GM19043 (cell line): ENCODE data around the gene RNF25.

ENCODE experiments used
- ATAC-seq: cut with Tn5 transposase; IDR thresholded peaks from one replicate; pipeline ENCODE4 v1.9.1; 2021; ENCODE audit warnings: low read depth; ENCODE audit not compliant: unreplicated experiment

RNF25 gene

GRCh38 chr2:218627939-218628338 is 43.9 kb downstream of the RNF25 start:
- no peak for ATAC-seq

DNA sequence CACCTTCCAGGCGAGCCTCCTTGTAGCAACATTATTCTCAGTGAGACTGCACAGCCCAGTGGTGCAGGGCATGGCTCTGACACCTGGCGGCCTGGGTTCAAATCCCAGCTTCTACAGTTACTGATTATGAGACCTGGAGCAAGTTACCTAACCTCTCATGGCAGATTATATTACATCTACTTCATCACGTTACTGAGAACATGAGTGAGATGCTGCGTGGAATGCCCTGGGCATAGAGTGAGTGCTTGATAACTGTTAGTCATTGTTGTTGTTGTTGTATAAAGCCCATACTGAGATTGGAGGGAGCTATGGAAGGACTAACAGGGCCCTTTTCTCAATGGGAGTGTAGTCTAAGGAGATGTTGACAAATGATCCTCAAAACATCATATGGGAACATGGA is 45.4 kb downstream of the RNF25 start:
- ATAC-seq, result no peak

- no peak for ATAC-seq
These were observed 48.5 kb downstream of the RNF25 start for GRCh38 chr2:218623366-218623705.

DNA sequence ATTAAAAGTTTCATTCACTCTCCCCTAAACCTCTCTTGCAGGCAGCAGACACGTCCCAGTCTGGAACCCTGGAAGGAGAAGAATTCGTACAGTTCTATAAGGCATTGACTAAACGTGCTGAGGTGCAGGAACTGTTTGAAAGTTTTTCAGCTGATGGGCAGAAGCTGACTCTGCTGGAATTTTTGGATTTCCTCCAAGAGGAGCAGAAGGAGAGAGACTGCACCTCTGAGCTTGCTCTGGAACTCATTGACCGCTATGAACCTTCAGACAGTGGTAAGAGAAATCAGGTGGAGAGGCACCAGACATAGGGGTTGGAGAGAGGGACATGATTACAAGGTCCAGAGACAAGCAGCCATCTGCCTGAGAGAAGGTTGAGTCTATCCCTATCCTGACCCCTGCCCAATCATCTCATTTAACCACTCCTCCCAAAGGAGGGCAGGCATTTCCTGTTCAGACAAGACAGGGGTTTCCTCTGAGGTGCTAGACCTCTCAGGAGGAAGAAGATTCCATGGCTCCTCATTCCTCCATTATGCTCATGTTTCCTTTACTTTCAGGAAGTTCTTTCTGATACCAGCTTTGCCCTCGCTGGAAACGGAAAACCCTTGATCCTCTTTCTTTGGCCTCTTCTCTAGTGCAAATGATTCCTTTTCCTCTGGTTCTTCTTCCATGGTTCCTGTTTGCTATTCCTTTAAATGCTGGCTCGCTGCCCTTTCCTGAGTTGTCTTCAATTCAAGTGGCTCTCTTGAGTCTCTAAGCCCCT is 49.0 kb downstream of the RNF25 start:
- ATAC-seq, result no peak

- ATAC-seq, result no peak
These were observed 50.8 kb downstream of the RNF25 start for GRCh38 chr2:218621007-218621406.

GRCh38 chr2:218618102-218618860 is 53.5 kb downstream of the RNF25 start:
- no peak for ATAC-seq

GRCh38 chr2:218615868-218616315 is 55.9 kb downstream of the RNF25 start:
- no peak for ATAC-seq
